ENCODE measurements around the gene GRID2.
"Not testable (repeated sequence)": the region's sequence is repeated elsewhere in the genome, so short reads cannot be mapped to it uniquely, and the experiment has no call there.

GRID2 gene

GRCh38 chr4:92421920-92422319 is 118.2 kb downstream of the GRID2 start:
- in situ Hi-C loops (cut with MboI; ENCODE audit: low sequenced_read_pairs), result no loop called here
- H3K4me1 ChIP-seq, result no peaks in the 10 kb centered on the region
- no peaks in the 10 kb centered on the region for H3K36me3 ChIP-seq (replicated peaks)
- H3K27me3 ChIP-seq (ENCODE audit: low read depth), result no peaks in the 10 kb centered on the region
- no peaks in the 10 kb centered on the region for H3K9me3 ChIP-seq
- no peak overlapping the region for H3K4me3 ChIP-seq
- DNase-seq (ENCODE audit: low spot score in 2 of 2), result no peak

DNA sequence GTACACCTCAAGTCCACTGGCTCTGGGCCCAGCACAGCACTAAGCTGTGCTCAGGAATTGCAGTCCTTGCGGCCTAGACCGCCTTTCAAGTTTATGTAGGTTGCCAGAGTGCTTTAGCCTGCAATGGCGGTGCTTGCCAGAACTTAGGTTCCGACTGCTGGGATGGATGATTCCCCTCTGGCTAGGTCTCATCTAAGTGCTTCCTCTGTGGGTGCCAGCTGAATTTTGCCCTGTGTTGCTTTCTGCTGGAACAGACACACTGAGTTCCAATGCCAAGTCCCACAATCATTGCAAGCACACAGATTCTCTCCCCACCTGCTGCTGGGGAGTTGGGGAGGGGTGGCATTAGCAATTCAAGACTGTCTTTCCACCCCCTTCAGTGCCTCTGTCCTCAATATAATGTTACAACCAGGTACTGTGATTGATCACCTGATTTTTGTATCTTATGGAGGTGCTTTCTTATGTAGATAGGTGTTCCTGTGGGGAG is 129.5 kb downstream of the GRID2 start:
- no peaks in the 10 kb centered on the region for H3K36me3 ChIP-seq (replicated peaks)
- no peak overlapping the region for H3K4me3 ChIP-seq
- in situ Hi-C loops (cut with MboI; ENCODE audit: low sequenced_read_pairs), result no loop called here
- no peaks in the 10 kb centered on the region for H3K9me3 ChIP-seq
- DNase-seq (ENCODE audit: low spot score in 2 of 2), result no peak
- H3K4me1 ChIP-seq, result peaks cover 6% of the 10 kb centered on the region
- no peaks in the 10 kb centered on the region for H3K27me3 ChIP-seq (ENCODE audit: low read depth)

GRCh38 chr4:92438722-92439121 is 135.0 kb downstream of the GRID2 start:
- H3K27me3 ChIP-seq (ENCODE audit: low read depth); DNase-seq (ENCODE audit: low spot score in 2 of 2); H3K9me3 ChIP-seq; in situ Hi-C loops (cut with MboI; ENCODE audit: low sequenced_read_pairs); H3K4me3 ChIP-seq; H3K36me3 ChIP-seq (replicated peaks); H3K4me1 ChIP-seq: not testable (repeated sequence)

- DNase-seq (ENCODE audit: low spot score in 2 of 2); H3K4me3 ChIP-seq; H3K9me3 ChIP-seq; H3K36me3 ChIP-seq (replicated peaks); in situ Hi-C loops (cut with MboI; ENCODE audit: low sequenced_read_pairs); H3K4me1 ChIP-seq; H3K27me3 ChIP-seq (ENCODE audit: low read depth): not testable (repeated sequence)
Measured at GRCh38 chr4:92442131-92442530, 138.4 kb downstream of the GRID2 start.

GRCh38 chr4:92444143-92444843 is 140.5 kb downstream of the GRID2 start:
- H3K4me3 ChIP-seq; H3K27me3 ChIP-seq (ENCODE audit: low read depth); in situ Hi-C loops (cut with MboI; ENCODE audit: low sequenced_read_pairs); H3K4me1 ChIP-seq; H3K9me3 ChIP-seq; H3K36me3 ChIP-seq (replicated peaks); DNase-seq (ENCODE audit: low spot score in 2 of 2): not testable (repeated sequence)

DNA sequence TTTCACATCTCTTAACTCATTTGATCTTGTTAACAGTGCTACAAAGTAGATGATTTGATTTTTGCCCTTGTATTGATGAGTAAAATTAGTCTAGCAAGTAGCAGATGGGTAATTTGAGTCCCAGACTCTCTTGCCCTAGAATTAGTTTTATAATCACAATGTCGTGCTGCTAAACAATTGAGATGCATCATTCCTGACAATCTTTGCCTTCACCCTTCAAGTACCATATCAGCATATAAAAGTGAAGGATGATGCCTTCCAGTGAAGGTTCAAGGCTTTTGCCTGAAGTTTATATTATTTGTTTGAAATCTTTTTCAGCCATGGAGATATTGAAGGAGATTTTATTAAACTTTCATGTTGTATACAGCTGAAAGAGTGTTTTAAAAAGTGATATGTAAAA is 141.4 kb downstream of the GRID2 start:
- no peak overlapping the region for H3K4me3 ChIP-seq
- in situ Hi-C loops (cut with MboI; ENCODE audit: low sequenced_read_pairs), result no loop called here

GRCh38 chr4:92447255-92447905 is 143.6 kb downstream of the GRID2 start:
- no peak overlapping the region for H3K4me3 ChIP-seq

More for the DNA sequence above, 141.4 kb downstream of the GRID2 start:
- Histone ChIP-seq H3K9me3 (no peaks in the 10 kb centered on the region), H3K36me3 (replicated peaks) (no peaks in the 10 kb centered on the region), H3K27me3 (ENCODE audit: low read depth) (no peaks in the 10 kb centered on the region), H3K4me1 (no peaks in the 10 kb centered on the region)
- DNase-seq (ENCODE audit: low spot score in 2 of 2), result no peak

DNA sequence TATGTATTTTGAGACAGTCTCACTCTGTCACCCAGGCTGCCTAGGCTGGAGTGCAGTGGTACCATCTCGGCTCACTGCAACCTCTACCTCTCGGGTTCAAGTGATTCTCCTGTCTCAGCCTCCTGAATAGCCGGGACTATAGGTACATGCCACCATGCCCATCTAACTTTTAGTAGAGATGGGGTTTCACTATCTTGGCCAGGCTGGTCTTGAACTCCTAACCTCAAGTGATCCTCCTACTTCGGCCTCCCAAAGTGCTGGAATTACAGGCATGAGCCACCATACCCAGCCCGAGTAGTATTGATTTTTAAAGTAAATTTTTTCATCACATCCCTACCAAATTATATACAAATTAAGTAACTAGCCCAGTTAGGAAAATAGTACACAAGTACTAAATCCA is 144.4 kb downstream of the GRID2 start:
- in situ Hi-C loops (cut with MboI; ENCODE audit: low sequenced_read_pairs); H3K4me1 ChIP-seq: not testable (repeated sequence)

More at GRCh38 chr4:92447255-92447905, 143.6 kb downstream of the GRID2 start:
- no peaks in the 10 kb centered on the region for H3K9me3 ChIP-seq
- no peaks in the 10 kb centered on the region for H3K4me1 ChIP-seq
- no peaks in the 10 kb centered on the region for H3K36me3 ChIP-seq (replicated peaks)
- DNase-seq (ENCODE audit: low spot score in 2 of 2), result no peak
- no peaks in the 10 kb centered on the region for H3K27me3 ChIP-seq (ENCODE audit: low read depth)
- in situ Hi-C loops (cut with MboI; ENCODE audit: low sequenced_read_pairs), result no loop called here

GRCh38 chr4:92450694-92451093 is 146.9 kb downstream of the GRID2 start:
- DNase-seq (ENCODE audit: low spot score in 2 of 2), result no peak
- in situ Hi-C loops (cut with MboI; ENCODE audit: low sequenced_read_pairs), result no loop called here
- Histone ChIP-seq H3K4me1 (no peaks in the 10 kb centered on the region), H3K27me3 (ENCODE audit: low read depth) (no peaks in the 10 kb centered on the region), H3K4me3 (no peak overlapping the region), H3K9me3 (no peaks in the 10 kb centered on the region), H3K36me3 (replicated peaks) (no peaks in the 10 kb centered on the region)

More for the DNA sequence above, 144.4 kb downstream of the GRID2 start:
- not testable (repeated sequence) for H3K36me3 ChIP-seq (replicated peaks); H3K9me3 ChIP-seq; H3K4me3 ChIP-seq; H3K27me3 ChIP-seq (ENCODE audit: low read depth); DNase-seq (ENCODE audit: low spot score in 2 of 2)

GRCh38 chr4:92451782-92452181 is 148.0 kb downstream of the GRID2 start:
- H3K4me3 ChIP-seq, result no peak overlapping the region
- no peaks in the 10 kb centered on the region for H3K36me3 ChIP-seq (replicated peaks)
- H3K4me1 ChIP-seq, result no peaks in the 10 kb centered on the region
- H3K9me3 ChIP-seq, result no peaks in the 10 kb centered on the region
- no peaks in the 10 kb centered on the region for H3K27me3 ChIP-seq (ENCODE audit: low read depth)
- in situ Hi-C loops (cut with MboI; ENCODE audit: low sequenced_read_pairs), result no loop called here
- DNase-seq (ENCODE audit: low spot score in 2 of 2), result no peak

DNA sequence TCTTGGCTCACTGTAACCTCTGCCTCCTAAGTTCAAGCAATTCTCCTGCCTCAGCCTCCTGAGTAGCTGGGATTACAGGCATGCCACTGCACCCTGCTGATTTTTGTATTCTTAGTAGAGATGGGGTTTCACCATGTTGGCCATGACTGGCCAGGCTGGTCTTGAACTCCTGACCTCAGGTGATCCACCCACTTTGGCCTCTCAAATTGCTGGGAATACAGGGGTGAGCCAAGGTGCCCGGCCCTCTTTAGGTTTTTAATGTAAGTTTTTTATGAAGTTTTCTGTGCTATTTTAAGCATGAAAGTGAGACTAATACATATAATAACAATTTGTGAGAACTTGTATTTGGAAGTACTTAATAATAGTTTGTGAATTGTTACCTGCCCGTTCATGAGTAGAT is 148.6 kb downstream of the GRID2 start:
- in situ Hi-C loops (cut with MboI; ENCODE audit: low sequenced_read_pairs); H3K9me3 ChIP-seq; DNase-seq (ENCODE audit: low spot score in 2 of 2); H3K36me3 ChIP-seq (replicated peaks); H3K4me1 ChIP-seq; H3K4me3 ChIP-seq; H3K27me3 ChIP-seq (ENCODE audit: low read depth): not testable (repeated sequence)

DNA sequence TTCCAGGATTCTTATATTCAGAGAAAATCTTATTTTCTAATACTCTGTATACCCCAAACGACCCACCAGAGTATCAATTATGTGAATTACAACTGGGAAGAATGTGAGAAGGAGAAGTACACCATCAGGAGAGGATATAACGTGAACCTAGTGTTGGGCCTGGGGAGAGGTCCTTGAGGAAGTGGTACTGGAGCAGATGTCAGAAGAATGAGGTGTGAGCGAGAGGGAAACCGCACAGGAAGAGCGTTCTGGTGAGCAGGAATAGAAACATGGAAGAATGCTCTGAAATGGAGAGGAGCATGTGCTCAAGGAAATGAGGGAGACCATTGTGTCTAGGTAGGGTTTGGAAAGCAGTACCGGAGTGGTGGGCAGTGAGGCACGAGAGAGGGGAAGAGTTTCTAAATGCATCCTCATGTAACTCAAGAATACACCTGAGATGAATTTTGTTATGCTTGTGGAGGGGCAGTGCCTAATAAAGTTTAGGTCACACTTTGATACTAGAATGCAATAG is 151.6 kb downstream of the GRID2 start:
- in situ Hi-C loops (cut with MboI; ENCODE audit: low sequenced_read_pairs), result no loop called here
- H3K4me1 ChIP-seq, result no peaks in the 10 kb centered on the region
- H3K9me3 ChIP-seq, result no peaks in the 10 kb centered on the region
- DNase-seq (ENCODE audit: low spot score in 2 of 2), result no peak
- no peaks in the 10 kb centered on the region for H3K27me3 ChIP-seq (ENCODE audit: low read depth)
- H3K36me3 ChIP-seq (replicated peaks), result no peaks in the 10 kb centered on the region
- no peak overlapping the region for H3K4me3 ChIP-seq

GRCh38 chr4:92455951-92456350 is 152.2 kb downstream of the GRID2 start:
- in situ Hi-C loops (cut with MboI; ENCODE audit: low sequenced_read_pairs), result no loop called here
- H3K4me3 ChIP-seq, result no peak overlapping the region
- H3K4me1 ChIP-seq, result no peaks in the 10 kb centered on the region
- H3K36me3 ChIP-seq (replicated peaks), result no peaks in the 10 kb centered on the region
- DNase-seq (ENCODE audit: low spot score in 2 of 2), result no peak
- no peaks in the 10 kb centered on the region for H3K9me3 ChIP-seq
- no peaks in the 10 kb centered on the region for H3K27me3 ChIP-seq (ENCODE audit: low read depth)

GRCh38 chr4:92461732-92462131 is 158.0 kb downstream of the GRID2 start:
- in situ Hi-C loops (cut with MboI; ENCODE audit: low sequenced_read_pairs), result no loop called here
- Histone ChIP-seq H3K4me1 (no peaks in the 10 kb centered on the region), H3K27me3 (ENCODE audit: low read depth) (no peaks in the 10 kb centered on the region), H3K36me3 (replicated peaks) (no peaks in the 10 kb centered on the region), H3K4me3 (no peak overlapping the region), H3K9me3 (no peaks in the 10 kb centered on the region)
- DNase-seq (ENCODE audit: low spot score in 2 of 2), result no peak

Measured in HAP-1 (cell line).